Measurements from ENCODE around the gene RASSF3.
"Not testable (repeated sequence)": the region's sequence is repeated elsewhere in the genome, so short reads cannot be mapped to it uniquely, and the experiment has no call there.

Gene RASSF3

DNA sequence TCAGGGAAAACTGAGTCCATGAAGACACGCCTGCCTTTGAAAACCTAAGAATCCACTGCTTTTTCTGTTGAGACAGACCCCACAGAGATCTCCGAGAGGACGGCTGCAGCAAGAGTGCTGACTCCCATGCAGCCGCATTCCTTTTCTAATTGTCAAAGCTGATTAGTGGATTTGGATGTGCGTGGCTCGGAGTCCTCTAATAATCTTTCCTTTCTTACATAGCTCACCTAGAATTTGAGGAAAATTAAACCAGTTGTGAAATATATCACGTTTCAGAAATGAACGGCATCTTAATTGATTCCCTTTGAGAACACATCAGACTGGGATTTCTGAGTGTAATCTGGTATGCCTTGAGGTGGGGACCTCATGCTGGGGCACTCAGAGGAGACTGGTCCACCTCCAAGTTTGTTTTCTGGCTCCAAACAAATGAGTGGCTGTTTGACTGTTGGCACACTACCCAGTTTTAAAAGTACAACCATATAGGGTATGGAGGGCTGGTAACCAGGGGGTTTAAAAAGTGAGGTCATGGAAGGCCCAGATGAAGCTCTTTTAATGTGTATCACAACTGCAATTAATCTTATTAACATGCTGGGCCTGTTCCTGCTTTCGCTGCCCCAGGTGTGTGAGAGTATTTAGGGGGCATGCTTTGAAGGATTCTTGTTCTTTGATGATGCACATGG, 63.3 kb downstream of the RASSF3 start:
- no peak for FAIRE-seq

DNA sequence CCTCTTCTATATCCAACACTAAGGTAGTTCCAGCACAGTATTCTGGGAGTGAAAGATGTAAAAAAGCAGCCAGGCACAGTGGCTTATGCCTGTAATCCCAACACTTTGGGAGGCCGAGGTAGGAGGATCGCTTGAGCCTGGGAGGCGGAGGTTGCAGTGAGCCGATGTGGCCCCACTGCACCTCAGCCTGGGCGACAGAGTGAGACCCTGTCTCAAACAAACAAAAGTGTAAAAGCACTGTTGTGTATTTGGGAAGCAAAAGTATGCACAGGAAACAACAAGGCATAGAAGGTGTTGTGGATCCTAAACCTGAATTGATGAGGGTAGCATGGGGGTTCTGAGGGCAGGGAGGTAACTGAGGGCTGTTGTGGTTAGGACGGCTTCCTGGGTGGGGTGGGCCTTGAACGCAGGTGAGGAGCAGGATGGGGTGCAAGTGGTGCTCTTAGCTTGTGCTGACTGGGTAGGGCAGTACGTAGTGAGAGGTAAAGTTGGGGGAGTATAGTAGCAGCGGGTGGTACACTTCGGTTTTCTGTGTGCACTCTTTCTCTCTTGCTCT, 64.2 kb downstream of the RASSF3 start:
- FAIRE-seq: no peak

DNA sequence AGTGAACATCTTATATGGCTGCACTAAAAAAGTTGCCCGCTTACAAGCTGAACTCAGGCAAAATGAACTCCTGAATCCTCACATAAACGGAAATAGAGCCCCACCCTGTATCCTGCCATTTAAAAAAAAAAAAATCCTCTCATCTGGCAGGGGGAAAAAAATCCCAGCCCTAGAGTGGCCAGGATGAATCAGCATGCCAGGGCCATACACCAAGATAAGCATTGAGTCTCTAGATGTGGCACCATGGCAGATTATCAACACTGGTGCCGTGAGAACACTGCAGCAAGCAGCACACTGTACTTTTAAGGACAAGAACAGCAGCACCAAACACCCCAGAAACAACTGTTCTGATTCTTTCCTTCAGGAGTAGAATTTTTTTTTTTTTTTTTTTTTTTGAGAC, 65.5 kb downstream of the RASSF3 start:
- no peak for FAIRE-seq

DNA sequence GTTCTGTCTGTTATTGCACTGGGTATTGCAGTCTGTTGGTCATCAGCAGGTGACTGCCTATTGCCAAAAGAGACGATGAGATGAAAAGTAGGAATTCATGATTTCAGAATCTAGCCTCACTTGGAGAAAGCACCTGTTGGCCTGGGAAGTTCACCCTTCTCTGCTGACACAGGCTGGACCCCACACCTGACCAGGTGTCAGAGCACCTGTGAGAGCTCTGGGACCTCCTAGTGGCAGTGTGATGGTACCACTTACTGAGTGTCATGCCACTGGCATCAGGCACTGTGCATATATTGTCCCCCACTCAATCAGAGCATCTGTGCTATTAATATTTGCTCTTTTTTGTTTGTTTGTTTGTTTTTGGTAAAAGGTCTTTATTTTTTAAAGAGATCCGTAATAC, 68.0 kb downstream of the RASSF3 start:
- FAIRE-seq: no peak

DNA sequence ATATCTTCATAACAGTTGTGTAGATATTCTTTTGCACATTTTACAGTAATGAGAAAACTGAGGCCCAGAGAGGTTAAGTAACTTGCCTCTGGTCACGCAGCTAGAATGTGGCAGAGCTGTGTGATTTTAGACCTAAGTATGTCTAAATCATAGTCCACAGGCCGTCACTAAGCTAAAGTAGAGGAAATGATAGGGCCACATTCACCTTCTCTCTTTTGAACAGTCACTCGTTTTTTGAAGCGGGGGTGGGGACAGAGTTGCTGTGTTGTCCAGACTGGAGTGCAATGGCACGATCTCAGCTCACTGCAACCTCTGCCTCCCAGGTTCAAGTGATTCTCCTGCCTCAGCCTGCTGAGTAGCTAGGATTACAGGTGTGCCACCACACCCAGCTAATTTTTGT, 68.5 kb downstream of the RASSF3 start:
- FAIRE-seq: no peak

DNA sequence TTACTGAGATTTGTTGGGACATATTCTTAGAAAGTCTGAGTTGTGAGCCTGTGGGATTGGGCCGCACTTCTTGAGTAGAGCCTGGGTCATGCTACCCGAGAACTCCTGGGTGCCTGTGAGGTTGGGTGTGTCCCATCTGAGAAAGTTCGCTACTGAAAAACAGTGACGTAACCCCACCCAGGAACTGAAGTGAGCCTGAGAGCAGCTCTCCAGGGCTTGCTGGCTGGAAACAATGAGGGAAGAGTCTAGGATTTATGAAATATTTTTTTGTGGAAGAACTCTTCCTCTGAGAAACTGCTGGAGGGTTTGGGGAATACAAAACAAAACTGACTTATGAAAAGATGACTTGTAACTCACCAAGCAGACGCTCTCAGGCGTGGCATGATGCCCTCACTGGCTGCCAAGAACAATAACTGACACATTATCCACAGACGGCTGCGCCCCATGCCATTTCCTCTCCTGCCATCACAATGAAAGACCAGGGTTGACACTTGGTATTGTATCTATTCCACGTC, 69.2 kb downstream of the RASSF3 start:
- FAIRE-seq: no peak

DNA sequence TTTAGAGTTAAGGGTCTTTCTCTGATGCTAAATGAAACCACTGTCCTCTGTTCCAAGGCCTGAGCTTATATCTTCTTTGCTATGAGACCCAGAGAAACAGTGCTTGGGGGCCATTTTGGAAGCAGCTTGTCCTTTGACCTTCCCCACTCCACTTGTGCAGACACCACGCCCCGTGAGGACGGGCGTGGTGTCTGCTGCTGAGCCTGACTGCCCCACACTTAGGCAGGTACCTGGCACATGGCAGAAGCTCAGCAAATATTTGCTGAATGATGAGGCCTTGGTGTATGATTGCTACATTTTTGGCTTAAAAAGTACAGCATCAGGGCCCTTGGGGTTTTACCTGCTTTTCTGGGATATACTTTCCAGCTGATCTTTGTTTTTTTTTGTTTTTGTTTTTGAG, 69.9 kb downstream of the RASSF3 start:
- no peak for FAIRE-seq

DNA sequence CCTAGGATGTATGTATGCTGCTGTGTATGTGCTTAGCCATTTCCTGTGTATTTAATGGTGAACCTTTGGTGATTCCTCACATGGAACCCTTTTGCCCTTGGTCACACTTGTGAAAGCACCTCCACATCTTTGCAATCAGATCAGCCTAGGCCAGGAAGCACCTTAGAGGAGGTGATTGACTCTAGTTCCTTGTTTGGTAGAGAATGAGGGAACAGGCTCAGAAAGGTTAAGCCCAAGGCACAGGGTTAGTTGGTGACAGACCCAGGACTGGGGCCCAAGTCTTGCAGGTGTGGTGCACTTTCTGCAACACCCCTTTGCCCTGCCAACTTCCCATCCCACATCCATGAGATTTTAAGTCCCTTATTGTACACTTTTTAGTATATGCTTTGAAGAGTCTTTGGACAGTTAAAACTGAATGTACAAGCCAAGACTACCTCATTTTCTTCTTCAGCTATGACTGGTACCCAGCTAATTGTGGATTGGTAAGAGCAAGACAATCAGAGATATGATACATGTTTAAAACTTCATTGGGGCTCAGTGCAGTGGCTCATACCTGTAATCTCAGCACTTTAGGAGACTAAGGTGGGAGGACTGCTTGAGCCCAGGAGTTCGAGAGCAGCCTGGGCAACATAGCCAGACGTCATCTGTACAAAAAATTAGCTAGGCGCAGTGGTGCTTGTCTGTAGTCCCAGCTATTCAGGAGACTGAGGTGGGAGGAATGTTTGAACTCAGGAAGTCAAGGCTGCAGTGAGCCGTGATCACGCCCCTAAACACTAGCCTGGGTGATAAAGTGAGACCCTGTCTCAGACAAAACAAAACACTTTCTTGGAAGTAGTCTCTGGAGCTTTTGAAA, 71.1 kb downstream of the RASSF3 start:
- FAIRE-seq: no peak

DNA sequence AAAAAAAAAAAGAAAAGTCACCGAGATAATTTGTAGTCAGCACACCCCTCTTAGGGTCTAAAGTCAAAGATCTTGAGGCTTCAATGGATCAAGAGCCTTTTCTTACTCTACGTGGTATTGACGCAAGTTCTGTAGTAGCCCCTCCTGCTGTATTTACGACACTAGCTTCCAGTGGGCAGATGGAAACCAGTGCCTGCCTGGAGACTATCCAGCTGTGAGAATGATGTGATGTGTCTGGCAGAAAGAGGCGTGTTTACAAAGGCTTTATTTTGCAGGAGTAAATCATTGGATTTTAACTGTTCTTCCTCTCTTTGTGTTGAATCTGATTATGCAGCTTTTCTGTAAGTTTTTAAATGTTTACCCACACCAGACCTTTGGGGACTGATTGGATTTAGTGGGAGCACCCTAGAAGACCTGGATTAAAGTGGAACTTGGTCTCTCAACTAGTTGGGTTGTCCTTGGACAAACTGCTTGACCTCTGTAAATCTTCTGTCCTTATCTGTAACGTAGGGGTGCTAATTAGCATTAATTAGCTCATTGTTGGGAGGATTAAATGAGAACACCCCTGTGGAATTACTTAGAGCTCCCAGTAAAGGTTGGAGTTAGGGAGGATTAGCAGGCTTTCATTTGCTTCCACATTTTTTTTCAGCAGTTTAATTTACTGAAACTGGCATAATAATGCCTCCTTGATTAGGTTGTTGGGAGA, 72.4 kb downstream of the RASSF3 start:
- no peak for FAIRE-seq

DNA sequence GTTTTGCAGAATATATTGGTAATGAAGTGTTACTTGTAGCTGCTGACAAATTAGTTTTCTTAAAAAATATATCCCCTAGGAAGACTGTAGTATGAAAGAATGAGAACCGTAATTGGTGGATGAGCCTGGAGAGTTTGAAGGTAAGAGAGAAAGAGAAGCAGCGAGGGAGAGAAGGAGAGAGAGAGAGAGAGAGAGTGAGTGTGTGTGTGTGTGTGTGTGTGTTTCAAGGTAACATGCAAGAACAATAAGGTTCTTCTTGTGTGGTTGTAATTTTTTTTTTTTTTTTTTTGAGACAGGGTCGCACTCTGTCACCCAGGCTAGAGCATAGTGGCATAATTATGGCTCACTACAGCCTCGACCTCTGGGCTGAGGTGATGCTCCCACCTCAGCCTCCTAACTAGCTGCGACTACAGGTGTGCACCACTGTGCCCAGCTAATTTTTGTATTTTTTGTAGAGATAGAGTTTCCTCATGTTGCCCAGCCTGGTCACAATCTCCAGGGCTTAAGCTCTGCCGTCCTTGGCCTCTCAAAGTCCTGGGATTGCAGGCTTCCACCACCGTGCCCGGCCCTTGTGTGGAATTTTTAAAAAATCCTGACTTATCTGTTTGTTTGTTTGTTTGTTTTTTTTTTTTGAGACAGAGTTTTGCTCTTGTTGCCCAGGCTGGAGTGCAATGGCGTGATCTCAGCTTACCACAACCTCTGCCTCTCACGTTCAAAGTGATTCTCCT, 73.7 kb downstream of the RASSF3 start:
- FAIRE-seq: no peak

DNA sequence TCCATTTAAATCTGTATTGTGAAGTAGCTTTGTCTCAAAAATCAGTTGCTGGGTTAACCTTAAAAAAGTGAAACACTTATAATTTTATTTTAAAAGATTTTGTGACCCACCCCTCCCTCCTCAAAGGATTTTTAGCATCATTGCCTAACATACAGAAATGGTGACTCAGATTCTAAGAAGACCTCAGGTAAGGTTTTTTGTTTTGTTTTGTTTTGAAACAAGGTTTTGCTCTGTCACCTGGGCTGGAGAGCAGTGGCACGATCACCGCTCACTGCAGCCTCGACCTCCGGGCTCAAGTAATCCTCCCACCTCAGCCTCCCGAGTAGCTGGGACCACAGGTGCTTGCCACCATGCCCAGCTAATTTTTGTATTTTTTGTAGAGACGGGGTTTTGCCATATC, 74.8 kb downstream of the RASSF3 start:
- no peak for FAIRE-seq

DNA sequence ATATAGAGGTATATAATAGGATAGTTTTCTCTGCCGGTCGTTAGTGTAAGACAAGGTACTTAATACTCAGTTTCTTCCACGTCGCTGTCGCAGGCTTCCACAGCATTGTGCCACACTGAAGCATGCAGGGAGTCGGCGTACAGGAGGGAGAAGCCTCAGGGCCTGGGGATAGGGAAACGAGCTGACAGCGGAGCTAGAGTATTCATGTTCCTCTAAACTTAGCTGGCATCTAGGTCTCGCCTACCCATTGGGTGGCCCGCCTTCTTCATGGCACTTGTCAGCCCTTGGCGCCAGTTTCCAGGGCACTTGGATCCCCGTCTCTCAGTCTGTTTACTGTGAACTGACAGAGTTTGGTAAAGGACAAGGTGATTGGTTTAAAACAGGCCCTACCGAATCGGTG, 75.3 kb downstream of the RASSF3 start:
- no peak for FAIRE-seq

DNA sequence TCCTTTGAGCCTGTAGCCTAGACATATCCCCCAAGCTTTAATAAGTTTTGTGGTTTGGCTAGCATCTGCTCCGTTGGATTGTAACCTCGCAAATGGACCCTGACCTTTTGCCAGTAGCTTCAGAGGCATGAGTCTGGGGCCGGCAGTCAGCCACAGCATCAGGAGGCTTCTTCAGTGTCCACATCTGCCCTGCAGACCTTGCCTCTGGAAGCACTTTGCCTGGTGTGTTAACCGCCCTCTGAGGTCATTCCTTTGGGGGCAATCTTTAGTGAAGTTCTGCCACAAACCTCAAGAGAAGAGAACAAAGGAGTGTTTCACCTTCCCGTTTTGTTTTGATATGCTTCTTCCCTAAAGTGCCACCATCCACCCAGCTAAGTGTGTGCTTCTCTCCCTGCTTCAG, 77.5 kb downstream of the RASSF3 start:
- no peak for FAIRE-seq

DNA sequence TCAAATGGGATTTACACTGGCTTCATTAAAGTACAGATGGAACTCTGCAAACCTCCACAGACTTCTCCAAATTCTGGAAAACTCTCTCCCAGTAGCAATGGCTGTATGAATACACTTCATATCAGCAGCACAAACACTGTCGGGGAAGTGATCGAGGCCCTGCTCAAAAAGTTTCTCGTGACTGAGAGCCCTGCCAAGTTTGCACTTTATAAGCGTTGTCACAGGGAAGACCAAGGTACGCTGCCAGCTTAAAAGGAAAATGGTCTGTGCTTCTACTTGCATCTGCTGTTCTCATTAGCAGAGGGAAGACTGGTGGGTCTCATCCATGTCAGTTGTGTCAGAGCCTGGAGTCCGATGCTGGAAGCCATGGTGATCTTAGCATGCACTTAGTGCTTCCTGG, 77.9 kb downstream of the RASSF3 start:
- no peak for FAIRE-seq

DNA sequence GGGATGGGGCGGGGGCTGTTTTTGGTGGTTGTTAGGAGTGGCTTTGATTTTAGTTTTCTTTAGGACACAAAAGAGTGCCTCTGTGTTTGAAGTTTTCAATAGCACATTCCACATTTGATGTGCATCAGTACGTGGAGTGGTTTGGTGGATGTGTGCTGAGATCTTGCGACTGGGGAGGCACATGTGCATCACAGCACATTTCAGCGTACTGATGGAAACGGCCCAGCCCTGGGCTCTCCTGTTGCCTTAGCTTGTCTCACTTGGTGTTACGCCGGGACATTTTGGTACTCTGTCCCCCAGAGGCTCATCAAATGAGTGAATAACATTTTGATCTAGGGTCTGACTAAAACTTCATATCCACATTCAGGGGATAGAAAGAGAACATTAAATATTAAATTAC, 78.4 kb downstream of the RASSF3 start:
- no peak for FAIRE-seq

DNA sequence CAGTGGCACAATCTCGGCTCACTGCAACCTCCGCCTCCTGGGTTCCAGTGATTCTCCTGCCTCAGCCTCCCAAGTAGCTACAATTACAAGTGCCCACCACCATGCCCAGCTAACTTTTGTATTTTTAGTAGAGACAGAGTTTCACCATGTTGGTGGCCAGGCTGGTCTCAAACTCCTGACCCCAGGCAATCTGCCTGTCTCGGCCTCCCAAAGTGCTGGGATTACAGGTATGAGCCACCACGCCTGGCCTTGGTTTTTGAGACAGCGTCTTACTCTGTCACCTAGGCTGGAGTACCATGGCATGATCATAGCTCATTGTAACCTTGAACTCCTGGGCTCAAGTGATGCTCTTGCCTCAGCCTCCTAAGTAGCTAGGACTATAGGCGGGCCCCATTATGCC, 79.9 kb downstream of the RASSF3 start:
- FAIRE-seq: not testable (repeated sequence)

DNA sequence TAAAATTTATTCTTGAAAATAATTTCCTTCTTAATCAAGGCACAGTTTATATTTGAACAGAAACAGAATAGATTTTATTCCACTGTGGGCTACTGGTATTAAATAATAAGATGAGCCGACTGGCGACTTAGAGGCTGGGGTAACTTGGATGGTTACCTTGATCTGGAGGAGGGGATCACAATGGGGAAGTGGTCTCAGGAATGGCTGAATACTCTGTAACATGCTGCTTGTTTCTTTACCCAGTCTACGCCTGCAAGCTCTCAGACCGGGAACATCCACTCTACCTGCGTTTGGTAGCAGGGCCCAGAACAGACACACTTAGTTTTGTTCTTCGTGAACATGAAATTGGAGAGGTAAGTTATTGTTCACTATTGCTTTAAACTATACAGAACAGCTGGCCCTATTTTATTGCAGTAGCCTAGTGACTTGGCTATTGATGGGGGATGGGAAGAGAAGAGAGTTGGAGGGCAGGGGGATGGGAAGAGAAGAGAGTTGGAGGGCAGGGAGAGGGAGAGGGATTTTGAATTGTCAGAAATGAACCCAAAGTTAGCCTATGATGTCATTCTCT, 81.0 kb downstream of the RASSF3 start:
- FAIRE-seq: no peak

DNA sequence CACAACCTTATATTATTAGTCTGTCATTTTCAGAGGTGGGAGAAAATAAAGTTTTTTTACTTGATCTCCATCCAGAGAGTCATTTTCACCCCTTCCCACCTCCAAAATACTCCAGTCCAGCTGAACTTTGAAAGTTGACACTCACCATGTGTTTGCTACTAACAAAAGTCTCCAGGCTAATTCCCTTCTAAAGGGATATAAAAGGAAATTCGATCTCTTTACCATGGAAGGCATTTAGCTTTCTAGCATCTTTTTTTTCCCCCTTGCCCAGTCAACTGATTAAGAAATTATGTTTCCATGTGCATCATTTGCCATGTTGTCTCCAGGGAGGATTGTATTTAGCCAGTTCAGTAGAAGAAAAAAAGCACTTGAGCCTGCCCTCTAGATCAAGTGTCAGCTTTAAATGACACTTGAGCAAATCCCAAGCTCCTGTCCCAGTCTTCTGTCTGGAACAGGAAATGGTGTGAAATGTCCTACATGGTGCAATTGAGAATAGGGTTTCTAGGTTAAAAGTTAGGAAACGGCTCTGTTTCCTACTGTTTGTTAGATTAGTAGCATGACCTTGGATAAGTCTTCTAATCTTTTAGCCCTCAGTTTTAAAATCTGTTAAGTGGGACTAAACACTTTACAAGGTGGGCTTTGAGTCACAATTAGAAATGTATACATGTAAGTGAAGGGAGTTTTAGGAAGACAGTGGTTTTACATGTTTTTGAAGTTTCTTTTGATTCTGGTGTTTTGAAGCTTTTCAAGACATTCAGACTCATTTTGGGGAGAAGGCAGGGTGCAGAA, 81.7 kb downstream of the RASSF3 start:
- no peak for FAIRE-seq

DNA sequence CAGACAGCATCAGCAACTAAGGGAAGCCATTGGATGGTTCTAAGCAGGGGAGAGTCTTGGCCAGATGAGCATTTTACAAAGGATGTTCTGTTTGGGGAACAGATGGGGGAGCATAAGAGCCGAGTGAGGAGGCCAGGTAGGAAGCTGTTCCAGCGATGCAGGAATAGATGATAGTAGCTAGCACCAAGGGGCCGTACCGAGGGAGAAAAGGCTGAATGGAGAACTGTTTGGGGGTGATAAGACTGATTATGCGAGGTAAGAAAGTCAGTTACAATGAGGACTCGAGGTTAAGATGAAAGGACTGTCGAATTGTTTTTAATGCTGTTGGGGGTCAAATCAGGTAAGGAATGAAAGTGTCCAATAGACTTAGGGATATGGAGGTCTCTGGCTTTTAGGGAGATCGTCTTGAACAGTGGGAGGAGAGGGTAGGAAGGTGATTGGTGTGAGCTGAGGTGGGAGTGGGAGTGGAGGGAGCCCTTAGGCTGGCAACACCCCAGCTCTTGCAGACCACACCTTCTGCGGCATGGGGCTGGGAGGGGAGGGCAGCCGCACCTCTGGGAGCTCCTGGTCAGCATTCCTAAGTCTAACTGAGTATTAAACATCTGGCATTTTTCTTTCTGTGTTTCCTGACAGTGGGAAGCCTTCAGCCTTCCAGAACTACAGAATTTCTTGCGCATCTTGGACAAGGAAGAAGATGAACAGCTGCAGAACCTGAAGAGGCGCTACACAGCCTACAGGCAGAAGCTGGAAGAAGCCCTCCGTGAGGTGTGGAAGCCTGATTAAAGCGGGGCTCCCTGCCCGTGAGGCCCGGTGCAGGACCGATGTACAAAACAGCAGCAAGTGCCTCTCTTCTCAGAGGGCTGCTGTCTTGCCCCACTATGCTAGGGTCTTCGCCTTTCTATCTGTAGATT, 84.1 kb downstream of the RASSF3 start:
- FAIRE-seq: no peak

DNA sequence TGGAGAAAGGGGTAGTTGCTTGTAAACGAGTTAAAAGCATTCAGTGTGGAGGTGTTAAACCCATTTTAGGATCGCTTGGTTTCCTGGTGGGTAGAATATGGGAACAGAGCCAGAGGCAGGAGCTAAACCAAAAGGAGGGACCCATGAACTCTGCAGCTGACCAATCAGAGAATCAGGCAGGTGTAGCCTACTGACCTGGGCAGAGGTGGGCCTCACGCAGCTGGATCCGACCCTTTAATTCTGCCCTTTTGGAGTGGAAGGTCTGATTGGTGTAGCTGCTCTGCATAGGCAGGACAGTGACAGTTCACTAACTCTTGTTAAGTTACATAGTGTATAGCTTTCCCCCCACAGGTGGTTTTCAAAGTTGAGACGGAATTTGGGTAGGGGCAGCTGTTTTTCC, 85.3 kb downstream of the RASSF3 start:
- no peak for FAIRE-seq
